Sciatic nerve (tissue), 2 donors: ENCODE data around the gene SAYSD1. TPM values are rescaled to one million over a fixed set of nuclear protein-coding genes. Genes with fewer than 3 reads are reported as not detected.
A peak's percentile ranks its signal among the peaks of the same experiment; 100 is the strongest.

Experiments
- ATAC-seq: fragments of 200-7000 bp; cut with Tn5 transposase; one replicate; pipeline ENCODE4 v1.9.1; 2020; ENCODE audit warnings: mild to moderate bottlenecking, moderate library complexity
- DNase-seq: peaks from one replicate; pipeline ENCODE4 v3.0.0-alpha.2; 2020; ENCODE audit warnings: low spot score
- intact Hi-C: fragments of 100-400 bp; cut with DNase I; formaldehyde crosslinking; loops from one replicate; pipeline ENCODE4 v1.14.2; 2022
- total RNA-seq: library from RNA; stranded (reverse); fragmentation: NEBNext Ultra II Directional; extraction: Animal tissue kit (Norgen Biotek cat#: 25700); gene quantifications from one replicate; pipeline ENCODE4 v1.2.1, GENCODE V29; 2021
- donor health status: DM: no; HTN: no; CAD: no.
- donor health status: DM: no; HTN: no; CAD: no.

SAYSD1 gene
- total RNA-seq, 1 donor from 2014 or later, result 15.3 TPM

GRCh38 chr6:39113788-39114187, 1.2 kb downstream of the SAYSD1 start:
- no peak for ATAC-seq
- DNase-seq, result no peak
- intact Hi-C loops, result no loop called here

GRCh38 chr6:39111280-39111679, 3.7 kb downstream of the SAYSD1 start:
- no peak for DNase-seq
- intact Hi-C loops, result no loop called here

DNA sequence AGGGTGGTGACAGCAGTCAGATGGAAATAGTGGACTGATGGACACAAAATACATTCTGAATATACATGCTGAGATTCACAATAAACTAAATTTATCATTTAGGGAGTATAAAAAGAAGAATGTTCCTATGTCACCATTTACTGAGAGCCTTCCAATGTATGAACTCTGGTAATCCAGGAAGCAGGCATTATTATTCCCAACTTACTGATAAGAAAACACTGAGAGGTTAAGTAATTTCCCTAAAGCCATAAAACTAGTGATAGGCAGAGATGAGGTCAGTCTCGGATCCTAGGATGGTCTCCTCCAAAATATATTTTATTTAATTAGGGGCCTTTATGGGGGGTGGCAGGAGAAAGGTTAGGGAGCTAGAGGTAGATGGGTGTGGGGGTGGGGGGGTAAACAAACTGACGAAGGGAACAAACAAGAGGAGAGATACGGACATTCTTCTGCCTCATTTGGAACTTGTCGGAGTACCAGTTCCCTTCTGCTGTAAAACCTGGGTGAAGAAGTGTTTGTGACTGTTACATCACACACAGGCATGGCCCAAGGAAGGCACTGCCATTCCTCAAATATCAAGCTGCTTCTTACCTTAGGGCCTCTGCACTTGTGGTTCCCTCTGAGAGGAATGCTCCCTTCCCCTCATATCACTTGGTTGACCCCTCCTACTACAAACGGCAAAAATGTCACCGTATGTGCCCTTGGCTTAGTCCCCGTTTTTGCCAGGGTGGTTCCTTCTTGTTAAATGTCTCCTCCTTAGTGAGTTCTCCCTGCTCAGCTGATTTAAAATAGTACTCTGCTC, 6.7 kb downstream of the SAYSD1 start:
- ATAC-seq, result no peak
- intact Hi-C loops, result no loop called here
- no peak for DNase-seq

More at GRCh38 chr6:39111280-39111679, 3.7 kb downstream of the SAYSD1 start:
- ATAC-seq, result no peak

DNA sequence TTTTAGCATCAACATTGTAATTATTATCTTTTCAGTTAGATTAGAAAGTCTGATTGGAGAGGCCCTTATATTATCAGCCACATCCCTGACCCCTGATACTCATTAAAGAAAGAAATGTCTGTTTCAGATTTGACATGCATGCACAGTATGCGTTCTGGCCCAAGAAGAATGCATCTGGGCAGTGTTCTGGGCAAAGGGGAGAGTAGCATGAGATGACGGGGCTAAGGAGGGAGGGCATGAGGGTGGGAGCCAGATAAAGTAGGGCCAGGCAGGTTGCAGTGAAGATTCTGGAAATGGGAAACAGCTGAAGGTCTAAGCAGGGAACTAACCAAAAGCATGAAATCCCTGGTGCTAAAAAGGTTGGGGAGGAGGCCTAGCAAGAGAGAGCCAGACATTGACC, 7.3 kb downstream of the SAYSD1 start:
- DNase-seq (no peak), ATAC-seq (no peak)
- intact Hi-C loops, result no loop called here

GRCh38 chr6:39107034-39107433, 8.0 kb downstream of the SAYSD1 start:
- intact Hi-C loops, result no loop called here
- no peak for ATAC-seq

GRCh38 chr6:39104528-39104927, 10.5 kb downstream of the SAYSD1 start:
- intact Hi-C loops, result no loop called here
- ATAC-seq, result no peak
- no peak for DNase-seq

More at GRCh38 chr6:39107034-39107433, 8.0 kb downstream of the SAYSD1 start:
- no peak for DNase-seq

GRCh38 chr6:39102821-39103136, 12.2 kb downstream of the SAYSD1 start:
- ATAC-seq, result no peak
- no peak for DNase-seq
- intact Hi-C loops, result no loop called here

GRCh38 chr6:39102071-39102820, 12.7 kb downstream of the SAYSD1 start:
- ATAC-seq (no peak), DNase-seq (no peak)
- intact Hi-C loops, result no loop called here

DNA sequence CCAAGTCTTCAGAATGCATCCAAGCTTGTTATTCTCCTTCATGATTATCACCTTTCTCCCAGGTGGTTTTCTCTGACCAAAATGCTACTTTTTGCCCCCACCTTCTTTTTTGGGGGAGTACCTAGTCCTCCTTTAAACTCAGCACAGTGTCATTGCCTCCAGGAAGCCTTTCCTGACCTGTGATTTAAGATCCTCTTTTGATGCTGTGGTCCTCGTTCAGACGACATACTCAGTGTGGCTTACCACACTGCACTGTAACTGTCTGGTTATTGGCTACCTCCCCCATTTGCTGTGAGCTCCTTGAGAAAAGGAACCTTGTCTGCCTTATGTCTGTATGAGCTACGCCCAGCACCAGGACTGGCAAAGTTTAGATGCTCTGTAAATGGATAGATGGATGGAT, 14.6 kb downstream of the SAYSD1 start:
- intact Hi-C loops, result no loop called here
- no peak for DNase-seq
- ATAC-seq, result no peak

DNA sequence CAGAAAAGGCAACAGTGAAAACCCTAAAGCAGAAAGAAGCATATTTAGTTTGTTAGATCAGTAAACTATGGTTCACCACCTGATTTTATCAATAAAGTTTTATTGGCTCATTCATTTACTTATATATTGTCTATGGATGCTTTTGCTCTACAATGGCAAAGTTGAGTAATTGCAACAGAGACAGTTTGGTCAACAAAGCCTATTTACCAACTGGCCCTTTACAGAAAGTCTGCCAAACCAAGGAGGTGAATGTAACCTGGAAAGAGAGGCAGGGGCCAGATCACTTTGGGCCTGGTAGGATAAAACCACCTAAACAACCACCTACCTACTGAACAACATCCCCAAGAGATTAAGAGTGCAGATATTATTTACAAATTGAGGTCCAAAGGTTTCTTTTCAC, 19.4 kb downstream of the SAYSD1 start:
- intact Hi-C loops, result no loop called here
- ATAC-seq (no peak), DNase-seq (no peak)

DNA sequence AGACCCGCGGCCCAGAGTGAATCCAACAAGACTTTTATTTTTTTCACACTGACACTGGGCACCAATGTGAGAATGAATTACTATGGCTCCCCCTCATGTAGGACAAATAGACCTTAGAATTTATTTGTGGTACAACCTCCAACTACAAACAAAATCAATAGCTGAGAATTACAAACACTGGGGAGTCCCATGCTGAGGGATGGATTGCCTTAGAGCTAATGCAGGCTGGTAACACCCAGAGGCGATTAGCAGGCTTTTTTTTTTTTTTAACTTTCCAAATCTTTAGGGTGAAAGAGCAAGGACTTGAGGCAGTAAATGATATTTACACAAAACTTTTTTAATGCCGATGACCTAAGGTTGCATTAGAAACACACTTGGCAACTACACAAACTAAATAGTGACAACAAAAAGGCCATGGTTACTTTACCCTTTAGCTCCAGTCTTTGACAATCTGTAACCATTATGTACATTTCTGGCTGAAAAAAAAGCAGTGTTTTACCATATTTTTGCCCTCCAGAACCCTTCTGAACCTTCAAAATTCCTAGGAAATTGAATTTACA, 21.8 kb downstream of the SAYSD1 start:
- ATAC-seq, result no peak
- no peak for DNase-seq
- intact Hi-C loops, result no loop called here

GRCh38 chr6:39092124-39092523, 22.9 kb downstream of the SAYSD1 start:
- intact Hi-C loops, result no loop called here
- DNase-seq (no peak), ATAC-seq (no peak)

- ATAC-seq, result no peak
- intact Hi-C loops, result no loop called here
- no peak for DNase-seq
These were observed 23.8 kb downstream of the SAYSD1 start for GRCh38 chr6:39091220-39091619.

DNA sequence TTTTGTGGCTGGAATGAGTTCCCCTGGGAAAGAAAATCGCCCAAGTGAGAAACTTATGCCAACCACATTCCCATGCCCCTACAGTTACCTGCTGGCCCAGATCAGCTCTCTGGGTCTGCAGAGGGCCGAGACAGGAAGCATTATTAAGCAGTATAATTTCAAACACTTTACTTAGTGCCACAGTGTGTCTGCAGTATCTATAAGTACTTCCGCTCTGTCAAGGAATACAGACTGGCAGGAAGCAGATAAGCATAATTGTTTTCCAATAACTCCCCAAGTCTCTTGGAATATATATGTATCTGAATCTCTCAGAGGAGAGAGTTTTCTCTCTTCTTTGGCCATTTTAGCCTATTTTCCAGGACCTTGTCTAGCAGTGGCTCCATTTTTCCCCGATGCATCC, 24.9 kb downstream of the SAYSD1 start:
- ATAC-seq (no peak), DNase-seq (no peak)
- intact Hi-C loops, result no loop called here

DNA sequence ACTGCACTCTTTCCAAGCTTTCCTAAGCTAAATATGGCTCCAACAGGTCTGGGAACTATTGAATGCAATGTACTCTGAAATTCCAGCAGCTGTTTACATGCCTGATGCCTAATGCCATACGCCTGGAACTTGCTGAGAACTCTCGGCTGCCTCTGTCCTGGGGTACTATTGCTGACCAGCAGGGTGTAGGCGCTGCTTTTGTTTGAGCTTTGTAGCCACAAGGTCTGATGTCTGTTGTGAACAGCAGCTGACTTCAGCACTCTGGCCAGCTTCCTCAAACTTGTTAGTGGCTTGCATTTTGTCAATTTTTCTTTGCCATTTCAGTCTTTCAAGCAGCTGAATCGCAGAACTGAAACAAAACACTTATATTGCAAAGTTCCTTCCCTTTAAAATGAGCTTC, 26.7 kb downstream of the SAYSD1 start:
- DNase-seq, result no peak
- intact Hi-C loops, result no loop called here
- ATAC-seq, result peak; percentile 81

- intact Hi-C loops, result no loop called here
- ATAC-seq, result no peak
These were observed 27.8 kb downstream of the SAYSD1 start for GRCh38 chr6:39087197-39087596.

GRCh38 chr6:39086711-39087110, 28.3 kb downstream of the SAYSD1 start:
- intact Hi-C loops, result no loop called here
- ATAC-seq (no peak), DNase-seq (no peak)

More at GRCh38 chr6:39087197-39087596, 27.8 kb downstream of the SAYSD1 start:
- DNase-seq, result no peak

DNA sequence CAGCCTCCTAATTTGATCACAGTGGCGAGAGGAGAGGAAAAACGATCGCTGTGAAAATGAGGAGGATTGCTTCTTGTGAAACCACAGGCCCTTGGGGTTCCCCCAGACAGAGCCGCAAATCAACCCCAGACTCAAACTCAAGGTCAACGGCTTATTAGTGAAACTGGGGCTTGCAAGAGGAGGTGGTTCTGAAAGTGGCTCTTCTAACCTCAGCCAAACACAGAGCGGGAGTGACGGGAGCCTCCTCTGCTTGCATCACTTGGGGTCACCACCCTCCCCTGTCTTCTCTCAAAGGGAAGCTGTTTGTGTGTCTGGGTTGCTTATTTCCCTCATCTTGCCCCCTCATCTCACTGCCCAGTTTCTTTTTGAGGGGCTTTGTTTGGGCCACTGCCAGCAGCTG, 28.7 kb downstream of the SAYSD1 start:
- DNase-seq (no peak), ATAC-seq (no peak)
- intact Hi-C loops, result no loop called here

GRCh38 chr6:39085129-39085797, 29.7 kb downstream of the SAYSD1 start:
- no peak for DNase-seq
- intact Hi-C loops, result no loop called here
- ATAC-seq, result no peak

- no peak for DNase-seq
- intact Hi-C loops, result loop anchor here (5.0 kb wide), 1 partner anchor 732 kb away; no protein-coding TSS in a partner anchor
- no peak for ATAC-seq
These were observed 30.5 kb downstream of the SAYSD1 start for GRCh38 chr6:39084506-39084905.
